Measurements from ENCODE around the gene FGF1.

FGF1 gene

DNA sequence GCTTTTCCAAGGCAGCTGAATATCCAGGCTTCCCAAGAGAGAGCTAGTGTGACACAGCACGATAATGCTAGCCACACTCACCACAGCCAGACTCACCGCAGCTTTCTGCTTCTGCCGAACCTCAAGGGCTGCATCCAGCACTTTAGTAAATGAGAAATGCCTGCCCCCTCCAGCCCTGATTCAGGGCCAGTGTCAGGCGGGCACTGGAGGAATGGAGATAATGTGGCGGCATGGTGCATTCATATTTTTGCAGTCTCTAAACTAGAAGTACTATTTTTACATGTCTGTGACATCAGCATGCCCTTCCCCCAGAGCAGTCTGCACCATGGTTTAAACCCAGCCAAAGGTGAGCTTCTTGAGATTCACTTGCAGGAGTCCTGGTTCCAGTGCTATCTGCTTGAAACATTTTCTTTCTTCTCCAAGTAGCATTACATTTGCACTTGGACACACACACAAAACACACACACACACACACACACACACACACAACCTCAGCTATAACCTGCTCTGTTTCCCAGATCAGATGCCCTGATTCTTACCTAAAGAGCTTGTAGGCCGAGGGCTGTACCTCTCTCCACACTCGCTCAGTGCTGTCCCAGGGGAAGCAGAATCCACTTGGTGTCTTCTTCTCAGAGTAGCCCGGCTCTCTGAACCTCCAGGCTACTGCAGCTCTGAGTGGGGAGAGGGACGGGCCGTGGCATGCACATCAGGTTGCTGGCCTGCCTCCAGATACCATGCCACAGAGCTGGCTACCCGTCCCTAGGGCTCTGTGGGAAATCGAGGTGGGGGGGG, at the start of gene FGF1:
FGF1 (minus strand) TSS at position 673 of the 792 bp plus-strand sequence. CDS start 71,963 bp downstream, outside the sequence.
- DNase-seq, result no peak

DNA sequence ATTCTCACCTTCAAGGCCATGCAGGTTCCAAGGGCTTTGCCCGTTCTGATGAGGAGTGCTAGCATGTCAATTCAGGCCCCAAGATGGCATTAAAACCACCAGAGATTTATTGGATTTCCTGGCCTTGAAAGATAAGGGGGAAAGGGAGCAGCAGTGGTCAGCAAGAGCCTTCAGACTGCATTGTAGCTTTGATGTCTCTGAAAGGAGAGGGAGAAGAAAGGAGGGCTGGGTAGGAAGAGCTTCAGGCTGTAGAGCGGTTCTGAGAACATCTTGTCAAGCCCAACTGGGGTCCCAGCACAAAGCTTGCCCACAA, 41.8 kb upstream of the FGF1 start:
- DNase-seq, result no peak

DNA sequence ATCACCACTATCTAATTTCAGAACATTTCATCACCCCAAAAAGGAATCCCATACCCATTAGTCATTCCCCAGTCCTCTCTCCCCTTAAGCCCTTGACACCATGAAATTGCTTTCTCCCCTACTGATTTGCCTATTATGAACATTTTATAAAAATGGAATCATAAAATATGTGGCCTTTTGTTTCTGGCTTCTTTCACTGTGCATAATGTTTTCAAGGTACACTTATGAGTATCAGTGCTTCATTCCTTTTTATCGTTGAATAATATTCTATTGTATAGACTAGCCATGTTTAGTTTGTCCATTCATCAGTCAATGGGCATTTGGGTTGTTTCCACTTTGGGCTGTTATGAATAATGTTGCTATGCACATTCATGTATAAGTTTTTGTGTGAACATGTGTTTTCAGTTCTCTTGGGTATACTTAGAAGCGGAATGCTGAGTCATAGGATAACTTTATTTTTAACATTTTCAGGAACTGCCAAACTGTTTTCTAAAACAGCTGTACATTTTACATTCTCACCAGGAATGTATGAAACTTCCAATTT, 40.4 kb upstream of the FGF1 start:
- peak; percentile 92 for DNase-seq

DNA sequence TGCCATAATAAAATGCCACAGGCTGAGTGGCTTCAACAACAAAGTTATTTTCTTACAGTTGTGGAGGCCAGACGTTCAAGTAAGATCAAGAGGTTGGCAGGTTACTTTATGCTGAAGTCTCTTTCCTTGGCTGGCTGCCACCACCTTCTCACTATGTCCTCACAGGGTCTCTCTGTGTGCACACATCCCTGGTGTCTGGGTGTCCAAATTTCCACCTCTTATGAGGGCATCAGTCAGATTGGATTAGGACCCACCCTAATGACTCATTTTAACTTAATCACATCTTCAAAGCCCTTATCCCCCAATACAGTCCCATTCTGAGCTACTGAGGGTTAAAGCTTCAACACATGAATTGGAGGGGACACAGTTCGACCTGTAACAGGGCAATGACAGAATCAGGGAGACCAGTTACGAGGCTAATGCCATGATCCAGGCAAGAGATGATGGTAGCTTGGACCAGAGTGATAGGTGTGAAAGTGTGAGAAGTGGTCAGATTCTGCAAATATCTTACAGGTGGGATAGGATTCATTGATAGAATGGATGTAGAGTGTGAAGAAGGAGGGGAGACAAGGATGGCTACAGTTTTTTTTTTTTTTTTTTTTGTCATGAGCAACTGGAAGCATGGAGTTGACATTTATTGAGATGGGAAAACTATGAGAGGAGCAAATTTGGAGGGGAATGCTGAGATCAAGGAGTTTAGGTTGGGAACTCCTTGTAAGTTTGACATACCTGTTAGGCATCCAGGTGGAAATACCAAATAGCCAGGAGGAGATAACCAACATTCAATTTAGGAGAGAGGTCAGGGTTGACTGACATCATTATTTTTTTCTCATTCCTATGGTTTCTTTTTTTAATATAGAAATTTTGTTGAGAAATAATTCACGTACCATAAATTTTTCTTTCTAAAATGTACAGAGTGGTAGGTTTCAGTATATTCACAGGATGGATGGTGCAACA, 39.6 kb upstream of the FGF1 start:
- no peak for DNase-seq

DNA sequence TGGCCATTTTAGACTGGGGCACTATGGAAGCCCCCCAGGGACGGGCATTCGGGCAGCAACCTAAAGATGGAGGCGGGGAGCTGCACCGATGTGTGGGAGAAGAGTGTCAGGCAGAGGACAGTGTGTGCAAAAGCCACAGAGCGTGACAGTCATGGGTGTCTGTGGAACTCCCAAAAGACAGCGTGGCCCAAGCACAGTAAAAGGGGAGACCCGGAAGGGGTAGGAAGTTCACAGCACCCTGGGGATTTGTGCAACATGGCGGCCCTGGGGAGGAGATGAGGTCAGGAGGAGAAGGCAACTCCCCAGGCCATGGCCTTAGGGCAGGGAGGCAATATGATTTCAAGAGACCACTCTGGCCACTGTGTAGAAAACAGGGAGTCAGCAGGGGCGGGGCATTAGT, 38.9 kb upstream of the FGF1 start:
- DNase-seq, result no peak

DNA sequence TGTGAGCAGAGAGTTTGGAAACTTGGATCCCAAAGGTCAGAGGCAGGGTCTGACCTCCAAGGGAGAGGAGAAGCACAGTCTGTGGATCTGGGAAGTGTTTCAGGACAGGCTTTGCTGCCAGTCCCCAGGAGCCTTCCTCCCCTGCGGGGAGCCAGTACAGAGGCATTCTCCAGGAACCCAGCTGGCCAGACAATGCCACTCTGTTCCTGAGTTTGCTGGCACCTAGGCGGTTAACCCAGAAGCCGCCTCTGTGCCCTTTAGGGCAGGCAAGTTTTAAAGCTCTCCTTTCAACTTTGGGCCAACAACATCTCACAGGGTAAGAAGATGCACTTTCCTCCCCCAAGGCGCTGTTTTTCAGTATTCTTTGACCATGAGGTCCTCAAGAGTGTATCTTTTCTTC, 37.0 kb upstream of the FGF1 start:
- DNase-seq, result no peak

DNA sequence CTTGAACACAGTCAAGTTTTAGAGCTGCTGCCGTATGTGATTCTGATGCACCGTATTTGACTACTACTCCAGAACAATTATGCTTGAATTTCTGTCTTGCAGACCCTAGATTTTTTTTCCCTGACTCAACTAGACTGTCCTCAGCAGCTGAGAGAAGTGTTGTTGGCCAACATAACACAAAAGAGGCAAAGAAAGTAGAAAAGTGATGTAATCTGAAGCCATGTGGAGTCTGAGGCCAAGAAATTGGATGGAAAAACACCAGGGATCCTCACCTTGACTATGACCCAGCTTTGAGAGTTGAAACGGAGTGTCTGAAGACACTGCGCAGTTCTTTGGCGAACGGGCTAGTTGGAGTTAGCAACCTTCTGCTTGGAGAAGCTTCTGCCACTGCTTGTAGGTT, 36.3 kb upstream of the FGF1 start:
- no peak for DNase-seq

DNA sequence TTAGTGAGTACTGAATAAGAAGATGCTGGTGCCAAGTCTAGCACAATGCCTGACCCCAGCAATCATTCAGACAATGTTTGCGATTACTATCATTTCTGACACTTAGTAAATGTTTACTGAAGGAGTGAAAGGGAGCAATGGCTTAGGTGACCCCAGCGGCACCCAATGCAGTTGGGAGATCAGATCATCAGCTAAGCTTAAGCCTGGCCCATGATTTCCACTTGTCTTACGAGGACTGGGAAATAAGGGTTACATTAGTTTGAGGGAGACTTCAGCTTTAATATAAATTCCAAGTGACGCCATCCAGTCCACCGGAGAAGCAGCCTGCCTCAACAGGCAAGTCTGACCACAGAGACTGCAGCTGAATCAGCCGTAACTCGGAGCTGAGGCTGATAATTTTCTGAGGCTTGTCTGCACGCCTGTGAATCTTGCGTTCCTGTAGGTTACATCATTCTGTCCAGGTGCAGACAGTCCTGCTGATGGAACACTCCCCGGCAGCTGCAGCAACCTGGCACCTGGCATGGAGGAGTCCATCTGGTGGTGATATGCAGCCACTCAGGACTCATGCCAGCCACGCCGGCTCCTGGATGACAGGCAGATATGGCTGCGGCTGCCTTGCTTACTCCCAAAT, 34.9 kb upstream of the FGF1 start:
- no peak for DNase-seq

DNA sequence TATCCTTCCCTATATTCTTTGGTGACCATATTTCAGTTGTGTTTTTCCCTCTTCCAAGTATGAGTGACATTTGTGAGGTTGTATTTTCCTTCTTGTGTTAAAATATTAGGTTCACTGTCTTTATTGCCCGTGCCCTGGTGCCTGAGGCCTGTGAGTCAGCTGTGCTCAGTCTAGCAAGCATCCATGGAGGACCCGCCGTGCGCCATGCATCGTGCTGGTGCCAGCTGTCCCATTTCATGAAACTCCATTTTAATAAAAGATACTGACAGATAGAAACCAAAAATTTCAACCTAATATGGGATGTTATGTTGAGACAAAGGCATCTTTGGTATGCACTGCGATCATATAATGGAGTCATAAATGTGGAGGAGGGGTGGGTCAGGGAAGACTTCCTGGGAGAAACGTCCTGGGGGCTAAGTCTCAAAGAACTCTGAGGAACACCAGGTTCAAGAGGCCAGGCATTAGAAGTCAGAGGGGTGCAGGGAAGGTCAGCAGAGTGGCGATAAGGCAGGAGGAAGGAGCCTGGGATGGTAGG, 34.0 kb upstream of the FGF1 start:
- DNase-seq, result no peak

DNA sequence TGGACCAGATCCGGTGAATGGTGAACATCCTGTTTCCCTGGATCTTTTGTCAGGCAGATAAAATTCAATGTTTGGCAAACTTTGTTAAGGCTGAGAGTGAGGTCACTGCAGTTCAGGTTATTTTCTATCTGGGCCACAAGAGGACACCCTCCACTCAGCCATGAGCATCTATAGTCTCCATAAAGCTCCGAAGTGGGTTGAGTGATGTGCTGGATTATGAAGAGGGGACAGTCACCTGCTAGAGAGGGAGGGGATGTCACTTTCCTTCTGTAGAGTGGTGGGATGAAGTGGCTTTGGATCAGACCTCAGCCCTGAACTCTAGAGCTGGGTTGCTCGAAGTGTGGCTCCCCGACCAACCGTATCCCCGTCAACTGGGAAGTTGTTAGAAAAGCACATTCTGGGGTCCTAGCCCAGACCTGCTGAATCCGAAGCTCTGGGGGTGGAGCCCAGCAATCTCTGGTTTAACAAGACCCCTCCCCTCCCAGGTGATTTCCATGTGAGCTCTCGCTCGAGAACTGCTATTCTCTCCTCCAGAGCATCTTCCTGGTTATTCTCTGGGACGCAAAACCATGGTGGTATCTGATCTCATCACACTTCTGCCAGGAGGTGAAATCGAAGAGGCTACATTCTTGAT, 31.8 kb upstream of the FGF1 start:
- DNase-seq, result peak; percentile 59

DNA sequence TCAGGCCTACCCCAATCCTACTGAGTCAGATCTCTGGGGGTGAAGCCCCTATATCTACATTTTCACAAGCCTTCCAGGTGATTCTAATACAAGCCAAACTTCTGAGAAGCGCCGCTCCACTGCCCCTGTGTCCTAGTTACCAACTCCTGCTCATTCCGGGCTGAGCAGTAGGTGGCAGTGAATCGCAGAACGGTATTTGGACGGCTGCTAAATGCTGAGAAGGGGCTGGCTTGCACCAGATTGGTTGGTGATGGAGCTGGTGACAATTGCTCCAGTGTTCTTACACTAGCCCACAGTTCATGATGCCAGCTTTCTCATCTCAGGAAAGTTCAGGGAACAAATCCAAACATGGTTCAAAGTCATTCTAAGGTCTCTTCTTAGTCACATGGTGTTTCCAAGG, 31.1 kb upstream of the FGF1 start:
- DNase-seq, result peak; percentile 51

DNA sequence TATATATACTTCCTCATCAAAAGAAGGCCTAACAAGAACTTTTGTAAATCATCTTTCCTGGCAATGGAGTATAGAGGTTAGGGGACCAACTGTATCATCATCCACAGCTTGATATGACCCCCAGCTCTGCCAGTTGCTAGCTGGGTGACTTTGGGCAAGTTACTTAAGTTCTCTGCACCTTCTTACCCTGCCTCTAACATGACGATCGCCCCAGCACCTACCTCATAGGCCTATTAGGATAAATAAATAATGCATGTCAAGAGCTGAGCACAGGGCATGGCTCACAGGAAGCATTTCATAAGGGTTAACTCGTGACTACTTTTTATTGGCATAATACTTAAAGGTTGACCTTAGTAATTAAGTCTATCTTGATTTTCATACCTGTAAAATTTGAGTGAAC, 29.4 kb upstream of the FGF1 start:
- no peak for DNase-seq

DNA sequence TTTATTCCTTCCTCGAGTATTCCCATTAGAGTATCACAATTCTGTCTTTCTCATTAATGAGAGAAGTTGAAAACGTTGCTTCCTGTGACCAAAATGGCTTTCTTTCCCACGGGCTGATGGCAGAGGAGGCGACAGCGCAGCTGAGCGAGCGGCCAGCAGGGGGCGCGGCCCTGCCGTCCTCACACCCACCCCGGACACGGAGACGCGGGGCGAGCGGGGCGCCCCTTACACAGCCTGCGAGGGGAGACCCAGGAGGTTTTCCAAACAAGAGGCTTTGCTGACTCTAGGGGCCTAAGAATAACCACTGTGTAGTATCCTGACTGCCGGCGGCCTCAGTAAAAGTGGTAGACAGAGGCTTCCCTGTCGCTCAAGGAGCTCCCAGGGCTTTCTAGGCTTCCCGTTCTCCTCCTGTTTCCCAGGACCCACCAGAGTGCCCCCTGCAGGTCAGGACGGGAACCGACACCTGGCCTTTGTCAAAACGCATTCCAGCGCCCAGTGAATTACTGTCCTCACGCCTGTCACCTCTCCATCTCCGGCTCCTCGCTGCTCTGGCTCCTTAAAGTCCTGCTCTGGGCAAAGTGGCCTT, 27.3 kb upstream of the FGF1 start:
- DNase-seq, result peak; percentile 80

DNA sequence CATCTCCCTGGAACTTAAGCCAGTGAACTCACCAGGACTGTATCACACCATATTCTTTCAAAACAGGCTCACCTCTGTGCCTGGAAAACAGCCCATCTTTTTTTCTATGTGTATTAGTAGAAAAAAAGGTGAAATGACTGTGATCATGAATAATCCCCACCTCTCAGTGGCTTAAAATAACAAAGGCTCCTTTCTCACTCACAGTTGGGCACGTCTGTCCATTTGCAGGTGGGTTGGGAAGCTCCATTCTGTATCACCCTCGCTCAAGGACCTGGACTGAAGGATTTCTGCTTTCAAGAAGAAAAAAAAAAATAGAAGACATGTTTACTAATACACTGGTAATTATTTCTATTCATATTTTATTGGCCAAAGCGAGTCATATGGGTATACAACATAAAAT, 17.3 kb upstream of the FGF1 start:
- DNase-seq, result no peak

DNA sequence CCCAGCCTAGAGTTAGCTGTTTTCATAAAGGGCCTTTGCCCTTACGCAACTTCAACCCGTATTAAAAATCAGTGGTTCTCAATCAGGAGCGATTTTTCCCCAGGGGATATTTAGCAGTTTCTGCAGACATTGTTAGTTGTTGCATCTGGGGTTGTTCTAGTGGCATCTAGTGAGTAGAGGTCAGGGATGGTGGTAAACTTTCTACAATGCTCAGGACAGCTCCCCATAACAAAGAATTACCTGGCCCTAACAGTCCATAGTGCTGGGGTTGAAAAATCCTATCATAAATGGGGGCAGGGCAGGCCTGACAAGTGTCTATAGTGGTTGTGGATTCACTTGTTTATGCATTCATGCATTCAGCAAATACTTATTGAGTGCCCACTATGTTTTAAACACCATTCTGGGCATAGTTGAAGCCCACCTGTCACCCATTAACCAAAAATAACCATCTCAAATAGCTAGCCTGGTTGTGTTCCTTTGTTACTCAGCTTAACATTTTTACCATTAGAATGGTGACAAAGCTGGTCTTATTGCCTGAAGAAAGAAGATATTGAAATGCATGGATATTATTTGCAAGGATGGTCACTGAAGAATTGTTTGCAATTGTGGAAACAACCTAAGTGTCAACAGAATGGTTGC, 15.9 kb upstream of the FGF1 start:
- no peak for DNase-seq

DNA sequence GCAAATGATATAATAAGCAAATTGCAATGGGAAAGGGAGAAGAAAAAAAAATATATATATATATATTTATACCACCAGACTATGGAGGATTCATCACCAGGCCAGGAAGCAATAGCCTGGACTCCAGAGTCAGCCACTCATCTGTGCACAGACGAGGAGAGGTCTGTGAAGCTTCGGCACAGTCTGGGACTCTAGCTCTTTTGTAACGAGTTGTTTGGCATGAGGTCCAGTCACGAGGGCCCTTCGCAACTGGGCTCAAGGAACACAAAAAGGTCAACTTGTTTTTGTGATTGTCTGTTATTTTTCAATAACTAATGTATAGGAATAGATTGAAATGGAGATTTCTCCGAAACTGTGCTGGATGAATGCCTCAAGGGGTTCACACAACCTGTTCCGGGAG, 14.7 kb upstream of the FGF1 start:
- no peak for DNase-seq

DNA sequence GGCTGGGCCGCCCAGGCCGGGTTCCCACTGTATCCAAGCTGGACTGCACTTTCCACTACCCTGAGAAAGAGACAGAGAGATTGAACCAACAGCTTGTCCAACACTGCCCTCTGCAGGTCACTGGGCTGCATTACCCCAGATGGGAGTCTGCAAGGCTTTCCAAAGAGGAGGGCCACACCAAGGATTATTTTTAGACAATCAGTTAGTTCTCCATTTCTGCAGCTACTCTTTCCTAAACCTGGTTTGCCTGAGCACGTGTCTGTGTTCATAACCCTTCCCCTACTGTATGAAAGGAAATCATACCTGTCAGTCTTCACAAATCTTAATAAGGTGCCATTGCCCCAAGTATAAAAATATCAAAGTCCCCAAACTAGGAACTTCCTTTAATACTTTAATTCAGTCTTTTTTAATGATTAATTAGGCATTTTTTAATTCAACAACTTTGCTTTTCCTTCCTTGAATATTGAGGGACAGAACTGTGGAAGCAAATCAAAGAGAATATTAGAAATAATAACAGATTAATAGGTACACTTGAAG, 13.4 kb upstream of the FGF1 start:
- DNase-seq, result peak; percentile 87

DNA sequence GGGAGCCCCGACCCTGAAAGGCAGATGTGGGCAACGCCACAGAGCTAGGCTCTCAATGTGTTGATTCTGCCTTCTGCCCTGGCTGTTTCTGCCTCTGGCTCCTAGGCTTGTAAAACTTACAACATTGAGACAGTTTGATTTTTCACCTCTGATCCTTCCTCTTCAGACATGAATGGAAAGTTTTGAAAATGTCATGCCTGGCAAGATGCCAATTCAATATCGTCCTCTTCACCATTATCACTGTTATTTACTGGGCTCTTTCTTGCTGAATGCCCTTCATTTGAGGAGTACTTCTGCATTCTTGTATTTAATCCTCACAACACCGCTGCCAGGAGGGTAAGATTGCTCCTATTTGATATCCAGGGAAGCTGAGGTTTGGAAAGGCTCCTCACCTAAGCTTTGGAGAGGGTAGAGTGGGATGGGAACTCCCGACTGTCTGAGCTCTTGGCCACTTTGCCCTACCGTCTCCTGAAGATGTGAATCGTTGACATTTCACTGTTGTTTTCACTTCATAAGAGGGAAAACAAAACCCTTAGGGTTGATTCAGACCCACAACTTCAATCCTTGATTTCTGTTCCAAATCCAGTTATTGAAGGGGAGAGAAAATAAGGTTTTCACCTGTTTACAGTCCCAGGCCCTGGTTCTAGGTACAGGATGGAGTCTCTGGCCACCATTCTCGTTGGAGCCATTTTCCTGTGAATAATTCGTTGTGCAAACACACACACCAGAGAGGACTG, 12.7 kb upstream of the FGF1 start:
- DNase-seq, result no peak

DNA sequence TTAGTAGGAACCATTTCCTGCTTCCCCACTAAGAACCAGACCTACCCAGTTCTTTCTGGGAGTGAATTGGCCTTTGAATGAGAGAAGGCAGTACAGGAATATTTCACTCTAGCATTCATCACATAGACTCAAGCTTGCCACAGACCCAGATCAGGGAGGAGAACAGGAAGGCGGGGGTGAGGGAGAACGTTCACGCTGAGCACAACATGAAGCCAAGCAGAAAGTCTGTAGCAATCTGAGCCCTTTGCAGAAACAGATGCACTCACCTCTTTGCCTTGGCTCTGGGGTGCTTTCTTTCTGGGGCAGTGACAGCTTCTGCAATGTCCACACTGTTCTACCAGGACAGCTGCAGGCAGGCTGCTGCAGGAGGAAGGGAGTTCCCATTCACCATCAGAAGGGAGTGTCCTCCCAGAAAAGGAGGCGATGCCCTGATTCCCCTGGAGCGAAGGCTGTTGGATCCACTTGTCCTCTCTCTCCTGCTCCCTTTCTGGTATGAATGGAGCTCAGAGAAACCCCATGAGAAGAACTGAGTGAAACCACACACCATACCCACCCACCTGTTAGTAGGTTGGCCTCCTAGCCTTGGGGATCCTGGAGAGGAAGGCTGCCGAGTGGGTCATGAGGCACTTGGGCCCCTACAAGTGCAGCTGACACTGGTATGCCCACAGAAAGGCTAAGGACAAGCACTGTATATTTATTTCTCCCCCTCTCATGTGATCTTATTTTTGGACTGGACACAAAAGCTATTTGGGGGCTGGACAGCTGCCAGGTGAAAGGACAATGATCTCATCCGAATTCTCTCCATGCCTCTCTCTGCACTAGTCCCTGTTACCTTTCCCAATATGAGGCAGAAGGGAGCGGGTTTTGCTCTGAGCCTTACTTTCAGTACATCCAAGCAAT, 11.7 kb upstream of the FGF1 start:
- peak; percentile 15 for DNase-seq

DNA sequence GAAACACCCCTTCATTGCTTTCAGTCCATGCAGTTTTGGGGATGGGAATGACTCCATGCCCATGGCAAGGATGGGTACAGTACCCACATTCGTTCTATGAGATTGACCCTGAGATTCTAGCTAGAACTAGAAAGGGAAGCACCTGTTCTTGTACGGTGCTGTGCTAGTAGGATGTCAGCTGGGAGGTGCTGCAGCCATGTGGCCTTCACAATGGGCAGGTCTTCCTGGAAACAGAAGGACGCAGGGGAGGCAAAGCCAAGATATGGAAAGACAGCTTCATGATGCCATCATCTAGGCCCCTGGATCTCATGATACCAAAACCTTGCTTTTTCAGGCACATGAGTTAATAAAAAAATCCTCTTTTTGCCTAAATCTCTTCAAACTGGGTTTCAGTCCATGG, 10.5 kb upstream of the FGF1 start:
- no peak for DNase-seq

All from MV-4-11 (cell line).